Endothelial cell of umbilical vein (primary cell): ENCODE measurements around the gene OR8B12. TPM values are rescaled to one million over a fixed set of nuclear protein-coding genes. Genes with fewer than 3 reads are reported as not detected.

Experiments used
- Bru-seq: library from RNA; stranded (reverse); fragments of 400-500 nt; gene quantifications from one replicate; lab custom pipeline; 2021; lab: Mats Ljungman, UMichigan
- BruChase-seq, 2 experiments: library from RNA; stranded (reverse); fragments of 400-500 nt; gene quantifications; one replicate each; lab custom pipeline; 2021; lab: Mats Ljungman, UMichigan
- BruUV-seq: library from RNA; stranded (reverse); fragments of 400-500 nt; replicated peaks from 2 replicates; lab custom pipeline; 2021; lab: Mats Ljungman, UMichigan
- CTCF ChIA-PET: fragments of 300-600, 350-600 bp; sonication (Branson Sonifier 250); formaldehyde crosslinking; loops from one replicate; lab custom pipeline; 2021; ENCODE audit warnings: antibody characterized with exemption, inconsistent platforms; lab: Charles Lee
- POLR2A ChIA-PET: fragments of 300-600, 350-600 bp; sonication (Branson Sonifier 250); formaldehyde crosslinking; loops from one replicate; lab custom pipeline; 2021; ENCODE audit warnings: antibody characterized with exemption, inconsistent platforms; lab: Charles Lee
- DNase-seq: peaks from one replicate; pipeline ENCODE4 v3.0.0-alpha.2; 2011; ENCODE audit warnings: low read depth, low spot score
- FAIRE-seq: peaks from 2 replicates; lab custom pipeline; 2011; peaks lifted over from hg19 to GRCh38; lab: Jason Lieb, UNC
- H2AFZ ChIP-seq: 2 replicates; pipeline ENCODE4 v1.6.0; 2012; ENCODE audit warnings: low read depth, low read length, control low read depth, inconsistent platforms
- H3K27ac ChIP-seq: 2 replicates; pipeline ENCODE4 v1.5.1; 2011; ENCODE audit warnings: low read depth, mild to moderate bottlenecking, control low read depth, low read length, moderate library complexity; ENCODE audit not compliant: insufficient read depth
- H3K27me3 ChIP-seq, 2 experiments: 2 replicates each; pipeline versions ENCODE4 v1.6.0 to v1.6.1; 2011; ENCODE audit warnings: low read length in 2 of 2, mixed read lengths in 1 of 2; ENCODE audit not compliant: control insufficient read depth in 2 of 2, insufficient read depth in 2 of 2
- H3K36me3 ChIP-seq, 2 experiments: 2 replicates in 1 of 2; 3 replicates in 1 of 2; pipeline ENCODE4 v1.5.1; 2011; ENCODE audit warnings: low read length in 2 of 2, mild to moderate bottlenecking in 1 of 2, moderate library complexity in 1 of 2; ENCODE audit not compliant: control insufficient read depth in 2 of 2, insufficient read depth in 2 of 2; ENCODE audit errors: extremely low read depth in 1 of 2
- H3K4me1 ChIP-seq: 3 replicates; pipeline ENCODE4 v1.5.1; 2011; ENCODE audit warnings: mild to moderate bottlenecking, low read length; ENCODE audit not compliant: control insufficient read depth, insufficient read depth; ENCODE audit errors: extremely low read depth
- H3K4me2 ChIP-seq: 2 replicates; pipeline ENCODE4 v1.6.1; 2011; ENCODE audit warnings: low read length, control low read depth, mixed read lengths; ENCODE audit not compliant: insufficient read depth
- H3K4me3 ChIP-seq, 3 experiments: fragments of 200-600 bp in 1 of 3; sonication (generic), shearing (Covaris generic) in 1 of 3; replicated peaks in 1 of 3; 2 replicates each; pipeline ENCODE4 v1.5.1; 2011 to 2016; ENCODE audit warnings: control low read depth in 3 of 3, low read length in 3 of 3, mild to moderate bottlenecking in 2 of 3, inconsistent platforms in 1 of 3, low read depth in 1 of 3, moderate library complexity in 1 of 3; ENCODE audit not compliant: insufficient read depth in 1 of 3
- H3K79me2 ChIP-seq: 2 replicates; pipeline ENCODE4 v1.6.0; 2012; ENCODE audit warnings: low read length, inconsistent platforms; ENCODE audit not compliant: control insufficient read depth, insufficient read depth
- H3K9ac ChIP-seq: replicated peaks from 2 replicates; pipeline ENCODE3; 2011; ENCODE audit warnings: low read length, control low read depth; ENCODE audit not compliant: insufficient read depth; ENCODE audit errors: extremely low read depth
- H3K9me1 ChIP-seq: replicated peaks from 3 replicates; pipeline ENCODE4 v1.6.0; 2011; ENCODE audit warnings: mild to moderate bottlenecking, low read length; ENCODE audit not compliant: control insufficient read depth, insufficient read depth; ENCODE audit errors: extremely low read depth
- H3K9me3 ChIP-seq: replicated peaks from 2 replicates; pipeline ENCODE4 v1.5.1; 2012; ENCODE audit warnings: low read length, inconsistent platforms; ENCODE audit not compliant: control insufficient read depth, insufficient read depth
- H4K20me1 ChIP-seq: replicated peaks from 2 replicates; pipeline ENCODE3; 2011; ENCODE audit warnings: mild to moderate bottlenecking, low read length; ENCODE audit not compliant: control insufficient read depth, insufficient read depth; ENCODE audit errors: extremely low read depth
- EZH2 ChIP-seq: IDR thresholded peaks from 2 replicates; pipeline ENCODE4 v1.6.1; 2012; ENCODE audit warnings: borderline replicate concordance, low read depth, mild to moderate bottlenecking, moderate library complexity, low read length, inconsistent platforms; ENCODE audit not compliant: severe bottlenecking
- FOS ChIP-seq: IDR thresholded peaks from 2 replicates; pipeline ENCODE4 v1.6.1; 2011; ENCODE audit warnings: mild to moderate bottlenecking, low read length, moderate library complexity, borderline replicate concordance; ENCODE audit not compliant: insufficient read depth
- GATA2 ChIP-seq: IDR thresholded peaks from 2 replicates; pipeline ENCODE4 v1.7.0; 2011; ENCODE audit warnings: low read depth, mild to moderate bottlenecking, moderate library complexity, mixed read lengths, low read length; ENCODE audit not compliant: insufficient read length, insufficient read depth
- JUN ChIP-seq: IDR thresholded peaks from 2 replicates; pipeline ENCODE4 v1.6.1; 2011; ENCODE audit warnings: borderline replicate concordance, low read depth; ENCODE audit not compliant: insufficient read length, insufficient read depth
- MAX ChIP-seq: IDR thresholded peaks from 2 replicates; pipeline ENCODE4 v1.6.1; 2011; ENCODE audit not compliant: insufficient read depth, insufficient read length
- MYC ChIP-seq: IDR thresholded peaks from one replicate; pipeline ENCODE4 v1.6.1; 2011; ENCODE audit warnings: mild to moderate bottlenecking, low read depth, low read length
- dilution Hi-C: fragments of 300-500 bp; cut with MboI; formaldehyde crosslinking; loops from one replicate; pipeline ENCODE4 v1.15.0; 2019; ENCODE audit warnings: low sequenced_read_pairs; ENCODE audit not compliant: extremely low pct_ligation_motif_present
- intact Hi-C: fragments of 100-400 bp; cut with micrococcal nuclease; formaldehyde crosslinking; loops from one replicate; pipeline ENCODE4 v1.10.0; 2022
- long read RNA-seq: library from polyadenylated mRNA; stranded (forward); transcript quantifications from one replicate; pipeline ENCODE4 v2.0.0, GENCODE V29; 2021
- polyA minus RNA-seq, 3 experiments: library from RNA; depleted of rRNA, polyadenylated mRNA; stranded (reverse); fragments of >200 nt; gene quantifications; 1 replicate in 1 of 3; 2 replicates in 2 of 3; pipeline ENCODE4 v1.2.3, GENCODE V29; 2011
- polyA plus RNA-seq, 4 experiments: library from polyadenylated mRNA; depleted of rRNA in 3 of 4; stranded (reverse) in 3 of 4; unstranded in 1 of 4; fragments of >200 nt; gene quantifications; 2 replicates each; pipeline versions ENCODE4 v1.2.1 to v1.2.3, GENCODE V29; 2011 to 2012; ENCODE audit warnings: missing spikeins in 1 of 4
- total RNA-seq: library from RNA; stranded (reverse); gene quantifications from 2 replicates; pipeline ENCODE4 v1.2.3, GENCODE V29; 2021

Gene OR8B12
- not detected in 2 replicates for total RNA-seq
- not detected in 2 replicates for polyA plus RNA-seq
- polyA plus RNA-seq (2011; cell fraction: cytosol; rRNA removed) = not detected in 2 replicates
- polyA plus RNA-seq (2011; cell fraction: nucleus; rRNA removed) = not detected in 2 replicates
- not detected in 2 replicates for polyA plus RNA-seq (2012)
- polyA minus RNA-seq = not detected in 2 replicates
- not detected for polyA minus RNA-seq (2011; cell fraction: cytosol; rRNA and poly(A)+ RNA removed)
- not detected in 2 replicates for polyA minus RNA-seq (2011; cell fraction: nucleus; rRNA and poly(A)+ RNA removed)
- Bru-seq, nascent RNA = not detected
- BruChase-seq, experiment 1, labeled RNA remaining after a 6-hour chase = not detected
- BruChase-seq, experiment 2, labeled RNA remaining after a 2-hour chase = not detected
- long read RNA-seq = 0 reads

- BruUV-seq = no TSS peak
- TF ChIP-seq GATA2 = no peak
- TF ChIP-seq EZH2 = no peak
- TF ChIP-seq MYC = no peak
- no peak for TF ChIP-seq FOS
- Histone ChIP-seq H3K4me2 (no peak within 1 kb of the TSS), H3K9ac (no peak within 1 kb of the TSS), H3K36me3 (no peaks in the 10 kb centered on the region), H3K9me3 (no peaks in the 10 kb centered on the region), H3K79me2 (no peaks in the 10 kb centered on the region), H3K27me3 (no peaks in the 10 kb centered on the region), H2AFZ (no peak within 1 kb of the TSS), H3K9me1 (no peaks in the 10 kb centered on the region), H3K27ac (no peak within 1 kb of the TSS), H4K20me1 (no peaks in the 10 kb centered on the region), H3K4me1 (no peaks in the 10 kb centered on the region), H3K4me3 (no peak within 1 kb of the TSS)
- FAIRE-seq (no peak), DNase-seq (no peak)
- intact Hi-C loops = no loop called here
- ChIA-PET CTCF (no interaction called here), POLR2A (no interaction called here)
- dilution Hi-C loops = no loop called here
These were observed at the start of gene OR8B12 for GRCh38 chr11:124543554-124543953. OR8B12 (minus strand) TSS chr11:124543654; CDS start chr11:124543654, 0 bp downstream.

- Histone ChIP-seq H3K27me3 (peaks cover 0 to 14% of the 10 kb centered on the region in 2 experiments), H3K9me1 (no peaks in the 10 kb centered on the region), H3K79me2 (no peaks in the 10 kb centered on the region), H3K9me3 (no peaks in the 10 kb centered on the region), H3K36me3 (no peaks in the 10 kb centered on the region), H3K4me3 (no peak overlapping the region), H3K27ac (no peak overlapping the region), H3K9ac (no peak overlapping the region), H3K4me2 (no peak overlapping the region), H4K20me1 (no peaks in the 10 kb centered on the region), H2AFZ (no peak overlapping the region), H3K4me1 (no peaks in the 10 kb centered on the region)
- POLR2A ChIA-PET = no interaction called here
- dilution Hi-C loops = no loop called here
- TF ChIP-seq MAX (no peak), JUN (no peak), GATA2 (no peak)
- DNase-seq (no peak), FAIRE-seq (no peak)
- intact Hi-C loops = no loop called here
- CTCF ChIA-PET = interaction anchor here (0.9 kb wide), 1 partner anchor 18 kb away, joined by 5 read pairs; no protein-coding TSS in a partner anchor
- no TSS peak for BruUV-seq
These were observed 49.2 kb upstream of the OR8B12 start for GRCh38 chr11:124592627-124593026.
